AG04449 (cell line): Measurements from ENCODE around the gene IGSF9.

Experiments used
- CTCF ChIA-PET: fragments of 350-600 bp; formaldehyde crosslinking; extraction: SDS; loops from one replicate; lab custom pipeline; 2021; ENCODE audit warnings: antibody characterized with exemption; lab: Yijun Ruan, JAX
- POLR2A ChIA-PET: fragments of 400-600, 350-600 bp; formaldehyde crosslinking; extraction: SDS; loops from one replicate; lab custom pipeline; 2020; ENCODE audit warnings: antibody characterized with exemption, inconsistent platforms; lab: Yijun Ruan, JAX
- DNase-seq: peaks from one replicate; pipeline ENCODE4 v3.0.0-alpha.2; 2010; ENCODE audit warnings: low read depth, low spot score
- H3K4me3 ChIP-seq: 2 replicates; pipeline ENCODE4 v1.5.1; 2011; ENCODE audit warnings: low read depth, mild to moderate bottlenecking, control low read depth, low read length
- TF ChIP-seq, protein P1 (sequence below): IDR thresholded peaks from one replicate; pipeline ENCODE4 v1.5.1; 2011; ENCODE audit warnings: mild to moderate bottlenecking, moderate library complexity, low read length, control low read depth, inconsistent platforms; ENCODE audit not compliant: insufficient read depth; ENCODE audit errors: missing control alignments

IGSF9 gene

GRCh38 chr1:159927849-159928431 lies 17.5 kb downstream of the IGSF9 start:
- H3K4me3 ChIP-seq: no peak overlapping the region
- DNase-seq: no peak
- CTCF ChIA-PET: interaction anchor here (0.8 to 23.7 kb wide), 3 partner anchors 9 to 81 kb away, joined by 3 to 1031 read pairs (median 109); partner anchors contain the start of gene IGSF9
- POLR2A ChIA-PET: interaction anchor here (0.6 to 1.2 kb wide), 2 partner anchors 11 to 12 kb away, joined by 3 read pairs; no protein-coding TSS in a partner anchor
- TF ChIP-seq, protein P1, sequence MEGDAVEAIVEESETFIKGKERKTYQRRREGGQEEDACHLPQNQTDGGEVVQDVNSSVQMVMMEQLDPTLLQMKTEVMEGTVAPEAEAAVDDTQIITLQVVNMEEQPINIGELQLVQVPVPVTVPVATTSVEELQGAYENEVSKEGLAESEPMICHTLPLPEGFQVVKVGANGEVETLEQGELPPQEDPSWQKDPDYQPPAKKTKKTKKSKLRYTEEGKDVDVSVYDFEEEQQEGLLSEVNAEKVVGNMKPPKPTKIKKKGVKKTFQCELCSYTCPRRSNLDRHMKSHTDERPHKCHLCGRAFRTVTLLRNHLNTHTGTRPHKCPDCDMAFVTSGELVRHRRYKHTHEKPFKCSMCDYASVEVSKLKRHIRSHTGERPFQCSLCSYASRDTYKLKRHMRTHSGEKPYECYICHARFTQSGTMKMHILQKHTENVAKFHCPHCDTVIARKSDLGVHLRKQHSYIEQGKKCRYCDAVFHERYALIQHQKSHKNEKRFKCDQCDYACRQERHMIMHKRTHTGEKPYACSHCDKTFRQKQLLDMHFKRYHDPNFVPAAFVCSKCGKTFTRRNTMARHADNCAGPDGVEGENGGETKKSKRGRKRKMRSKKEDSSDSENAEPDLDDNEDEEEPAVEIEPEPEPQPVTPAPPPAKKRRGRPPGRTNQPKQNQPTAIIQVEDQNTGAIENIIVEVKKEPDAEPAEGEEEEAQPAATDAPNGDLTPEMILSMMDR: peak; percentile 2

- no peak for DNase-seq
- no peak overlapping the region for H3K4me3 ChIP-seq
- POLR2A ChIA-PET: interaction anchor here (0.6 to 1.2 kb wide), 2 partner anchors 11 to 12 kb away, joined by 3 read pairs; no protein-coding TSS in a partner anchor
- CTCF ChIA-PET: interaction anchor here (0.8 to 23.7 kb wide), 4 partner anchors 10 to 82 kb away, joined by 3 to 1031 read pairs (median 56); partner anchors contain the start of gene IGSF9
- TF ChIP-seq, protein P1: no peak
Observed at GRCh38 chr1:159927211-159927848, 18.1 kb downstream of the IGSF9 start.

- H3K4me3 ChIP-seq: peak overlapping the region; percentile 99
- no peak for DNase-seq
- TF ChIP-seq, protein P1: no peak
- CTCF ChIA-PET: interaction anchor here (1.2 to 23.7 kb wide), 5 partner anchors 11 to 127 kb away, joined by 3 to 1031 read pairs (median 33); no protein-coding TSS in a partner anchor
- POLR2A ChIA-PET: interaction anchor here (0.7 to 2.7 kb wide), 9 partner anchors 8 to 156 kb away, joined by 4 to 18 read pairs (median 5); partner anchors contain the start of gene KCNJ9
Observed at GRCh38 chr1:159925719-159926078, 19.7 kb downstream of the IGSF9 start.

GRCh38 chr1:159924791-159925718 lies 20.4 kb downstream of the IGSF9 start, which contains the start of gene TAGLN2:
TAGLN2 (minus strand) TSS chr1:159925507; CDS start chr1:159920509, 4,998 bp downstream.
- CTCF ChIA-PET: interaction anchor here (1.0 to 23.7 kb wide), 7 partner anchors 12 to 154 kb away, joined by 3 to 1031 read pairs (median 8); no protein-coding TSS in a partner anchor
- TF ChIP-seq, protein P1: no peak
- no peak for DNase-seq
- H3K4me3 ChIP-seq: peak within 1 kb of the TSS; percentile 99
- POLR2A ChIA-PET: interaction anchor here (0.7 to 2.7 kb wide), 11 partner anchors 9 to 156 kb away, joined by 3 to 18 read pairs (median 5); partner anchors contain the start of gene KCNJ9

DNA sequence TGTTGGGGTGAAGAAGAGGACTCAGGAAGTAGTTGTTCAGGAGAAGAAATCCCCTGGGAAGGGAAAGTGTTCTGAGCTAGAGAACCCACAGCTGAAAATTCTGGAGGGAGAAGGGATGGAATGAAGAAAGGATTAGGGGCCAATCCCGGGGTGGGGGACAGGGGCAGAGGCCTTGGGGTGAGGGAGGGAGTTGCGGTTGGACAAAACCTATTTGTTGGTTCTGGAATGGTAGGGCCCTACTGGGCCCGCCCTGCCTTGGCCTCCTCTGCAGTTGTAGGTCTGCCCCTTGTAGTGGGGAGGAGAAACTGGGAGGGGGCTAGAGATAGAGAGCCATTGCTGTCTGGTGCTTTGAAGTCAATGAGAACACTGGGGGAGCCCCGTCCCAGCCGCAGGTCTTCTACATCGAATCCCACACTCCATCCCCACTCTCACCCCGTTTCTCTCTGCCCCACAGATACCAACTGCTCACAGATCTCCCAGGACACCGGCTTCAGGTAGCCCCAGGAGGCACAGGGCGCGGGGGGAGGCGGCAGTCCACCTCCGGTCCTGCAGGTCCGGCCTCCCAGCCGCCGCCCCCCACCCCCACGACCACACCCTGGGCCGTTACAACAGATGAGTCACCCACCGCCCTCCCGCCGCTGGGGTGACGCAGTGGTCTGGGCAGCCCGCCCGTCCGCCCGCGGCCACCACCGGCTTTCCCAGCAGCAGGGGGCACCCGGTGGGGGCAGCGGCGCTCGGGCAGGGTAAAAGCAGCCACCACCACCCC lies 21.2 kb downstream of the IGSF9 start:
- TF ChIP-seq, protein P1: peak; percentile 30
- H3K4me3 ChIP-seq: peak overlapping the region; percentile 99
- CTCF ChIA-PET: interaction anchor here (1.0 to 23.7 kb wide), 8 partner anchors 13 to 452 kb away, joined by 3 to 1031 read pairs (median 7); no protein-coding TSS in a partner anchor
- peak; percentile 52 for DNase-seq
- POLR2A ChIA-PET: interaction anchor here (0.7 to 2.7 kb wide), 11 partner anchors 8 to 694 kb away, joined by 3 to 18 read pairs (median 5); partner anchors contain the start of gene KCNJ9
